GM19324 (cell line): ENCODE data around the gene DDB1.

ENCODE experiments used
- ATAC-seq: cut with Tn5 transposase; IDR thresholded peaks from one replicate; pipeline ENCODE4 v1.9.1; 2021; ENCODE audit warnings: mild to moderate bottlenecking, moderate library complexity; ENCODE audit not compliant: unreplicated experiment, low FRiP score

DDB1 gene

GRCh38 chr11:61337706-61338470 is 5.0 kb upstream of the DDB1 start:
- ATAC-seq, result no peak

DNA sequence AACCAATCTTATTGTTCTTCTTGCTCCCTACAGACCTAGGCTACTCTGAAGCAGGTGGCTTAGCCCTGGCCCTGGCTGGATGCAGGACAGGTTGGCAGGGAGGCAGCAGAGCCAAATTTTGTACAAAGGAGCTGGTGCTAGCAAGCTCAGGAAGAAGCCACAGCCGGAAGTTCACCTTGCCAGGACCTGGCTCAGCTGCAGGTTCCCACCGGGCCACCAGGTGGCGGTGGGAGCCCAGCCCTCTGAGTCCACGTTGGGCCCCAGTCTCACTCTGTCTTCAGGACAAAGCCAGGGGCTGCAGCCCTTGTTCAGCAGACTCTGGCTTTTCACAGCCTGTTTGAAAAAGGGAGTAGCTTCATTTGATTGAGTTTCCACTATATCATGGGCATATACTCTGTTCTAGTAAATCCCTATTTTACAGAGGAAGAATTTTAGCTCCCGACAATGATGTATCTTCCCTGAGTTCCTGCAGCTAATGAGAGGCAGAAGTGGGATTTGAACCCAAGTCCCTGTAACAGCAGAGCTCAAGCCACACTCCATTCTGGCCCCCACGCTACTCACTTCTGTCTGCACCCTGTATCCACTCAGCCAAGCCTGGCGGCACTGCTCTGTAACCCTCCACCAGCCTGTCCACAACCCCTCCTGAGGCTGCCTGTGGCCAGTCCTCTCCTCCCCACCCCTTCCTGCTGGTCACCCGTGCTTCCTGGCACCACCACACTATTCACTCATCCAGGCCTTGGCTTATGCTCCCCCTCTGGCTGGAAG is 3.4 kb upstream of the DDB1 start:
- no peak for ATAC-seq

GRCh38 chr11:61335355-61335710 is 2.4 kb upstream of the DDB1 start:
- no peak for ATAC-seq

DNA sequence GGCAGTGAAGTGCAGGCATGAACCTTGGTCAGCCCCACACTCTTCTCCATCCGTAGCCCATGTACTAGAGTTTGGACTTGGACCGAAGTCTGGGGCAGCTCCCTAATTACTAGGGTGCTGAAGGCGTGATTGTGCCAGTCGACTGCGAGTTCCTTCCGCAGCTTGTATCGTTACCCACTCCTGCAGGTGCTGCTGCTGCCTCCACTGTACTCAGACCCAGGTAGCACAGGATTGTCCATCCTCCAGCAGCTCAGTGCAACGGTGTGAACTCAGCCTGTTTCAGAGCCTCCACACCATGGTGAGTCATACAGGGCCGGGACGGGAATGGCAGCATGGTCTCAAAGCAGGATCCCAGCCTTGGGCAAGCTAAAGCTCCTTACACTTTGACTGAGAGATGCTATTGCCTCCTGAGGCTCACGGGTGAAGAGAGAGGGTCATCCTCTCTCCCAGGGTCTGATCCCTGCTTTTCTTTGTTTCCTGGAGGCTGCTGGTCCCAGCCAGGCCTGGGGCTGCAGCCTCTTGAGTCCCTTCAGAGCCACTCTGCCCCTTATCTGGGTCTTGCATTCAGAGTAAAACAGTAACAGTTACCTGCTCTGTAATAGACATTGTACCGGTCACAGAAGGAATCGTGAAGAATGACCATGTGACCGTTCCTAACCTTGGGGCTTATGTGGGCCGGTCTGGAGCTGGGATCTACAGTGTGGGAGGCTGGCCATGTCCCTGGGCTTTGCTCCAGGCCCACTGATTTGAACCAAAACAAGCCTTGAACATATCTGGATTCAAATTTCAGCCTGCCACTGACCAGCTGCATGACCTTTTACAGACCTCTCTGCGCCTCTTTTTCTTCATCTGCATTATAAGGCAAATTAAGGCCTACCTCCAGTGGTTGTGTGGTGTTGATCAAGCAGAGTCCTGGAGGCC is 1.8 kb upstream of the DDB1 start:
- no peak for ATAC-seq

DNA sequence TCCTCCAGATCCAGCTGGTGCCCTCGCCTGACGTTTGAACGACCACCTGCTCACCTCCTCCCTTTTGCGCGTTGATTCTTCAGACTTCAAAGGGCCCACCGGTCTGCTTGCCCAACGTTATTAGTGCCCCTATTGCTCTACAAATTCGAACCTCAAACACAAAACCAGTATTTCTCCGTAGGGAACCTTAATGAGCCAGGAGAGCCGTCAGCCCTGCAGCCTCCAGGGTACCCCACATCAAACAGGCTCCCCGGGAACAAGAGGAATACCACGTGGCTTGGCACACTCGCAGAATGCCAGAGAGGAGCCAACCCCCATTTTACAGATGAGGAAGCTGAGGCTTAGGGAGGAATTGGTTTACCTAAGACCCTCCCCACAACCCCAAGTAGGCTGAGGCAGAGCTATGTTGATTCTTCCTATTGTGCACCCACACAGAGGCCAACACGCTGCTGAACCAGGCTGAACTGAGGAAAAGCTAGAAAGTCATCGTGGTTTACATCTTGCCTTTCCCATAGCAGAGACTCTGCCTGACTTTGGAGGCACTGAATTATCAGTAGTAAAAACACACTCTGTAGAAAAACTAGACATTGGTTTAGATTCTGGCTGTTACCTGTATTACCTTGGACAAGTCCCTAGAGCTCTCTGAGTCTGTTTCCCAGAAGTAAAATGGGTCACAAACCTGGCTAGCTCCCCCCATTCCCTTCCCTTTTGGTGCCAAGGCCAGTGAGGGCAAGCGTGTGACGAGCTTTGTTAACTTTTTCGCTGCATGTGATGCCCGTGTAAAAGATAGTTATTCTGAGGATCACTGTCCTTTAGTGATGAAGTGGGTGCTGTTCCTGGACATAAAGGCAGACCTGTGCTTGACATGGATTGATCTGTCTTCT is 887 bp upstream of the DDB1 start:
- ATAC-seq, result no peak

DNA sequence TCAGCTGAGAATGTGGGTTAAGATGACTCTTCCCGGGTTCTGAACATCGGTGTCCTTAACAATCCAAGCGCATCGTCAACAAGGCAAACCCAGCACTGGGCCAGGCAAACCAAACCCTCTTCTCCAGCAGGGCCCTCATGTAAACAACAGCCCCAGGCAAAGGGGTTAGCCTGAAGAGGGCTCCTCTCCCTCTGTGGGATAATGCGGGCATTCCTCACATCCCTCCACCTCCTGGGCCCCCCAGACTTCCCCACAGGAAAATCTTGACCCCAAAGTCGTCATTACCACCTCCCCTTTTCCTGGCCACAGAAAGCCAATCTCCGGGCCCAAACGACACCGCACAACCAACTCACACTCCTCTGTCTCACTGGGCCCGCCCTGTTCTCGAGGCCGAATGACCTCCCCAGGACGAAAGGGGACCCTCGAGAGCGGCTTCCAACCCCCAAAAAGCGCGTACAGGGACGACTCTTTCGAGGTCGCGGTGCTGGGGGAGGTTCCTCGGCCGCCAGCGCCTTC is 566 bp downstream of the DDB1 start:
- ATAC-seq, result no peak

DNA sequence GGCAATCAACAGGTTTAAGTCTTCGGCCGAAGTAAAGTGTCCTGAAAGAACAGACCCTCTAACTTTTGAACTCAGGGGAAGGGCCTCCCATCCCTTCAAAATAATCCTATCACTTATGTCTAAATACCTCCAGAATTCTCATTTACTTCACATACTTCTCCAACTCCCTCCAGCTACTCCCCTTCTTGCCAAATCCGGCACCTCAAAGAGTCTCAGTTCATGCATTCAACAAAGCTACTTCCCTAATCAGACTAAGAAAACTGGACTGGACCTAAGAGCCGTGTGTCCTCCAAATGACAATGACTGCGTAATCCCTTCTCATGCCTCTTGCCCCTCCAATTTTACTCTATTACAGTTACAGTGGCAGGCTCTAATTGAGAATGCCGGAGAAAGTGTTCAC is 1.3 kb downstream of the DDB1 start:
- ATAC-seq, result no peak

- no peak for ATAC-seq
Measured at GRCh38 chr11:61329871-61330270, 3.0 kb downstream of the DDB1 start.

- no peak for ATAC-seq
Measured at GRCh38 chr11:61328351-61328750, 4.6 kb downstream of the DDB1 start.

- ATAC-seq, result no peak
Measured at GRCh38 chr11:61327669-61328071, 5.2 kb downstream of the DDB1 start.

GRCh38 chr11:61325649-61326414 is 7.1 kb downstream of the DDB1 start:
- no peak for ATAC-seq

- no peak for ATAC-seq
Measured at GRCh38 chr11:61315260-61315659, 17.6 kb downstream of the DDB1 start.

- ATAC-seq, result no peak
Measured at GRCh38 chr11:61310749-61311148, 22.2 kb downstream of the DDB1 start.

DNA sequence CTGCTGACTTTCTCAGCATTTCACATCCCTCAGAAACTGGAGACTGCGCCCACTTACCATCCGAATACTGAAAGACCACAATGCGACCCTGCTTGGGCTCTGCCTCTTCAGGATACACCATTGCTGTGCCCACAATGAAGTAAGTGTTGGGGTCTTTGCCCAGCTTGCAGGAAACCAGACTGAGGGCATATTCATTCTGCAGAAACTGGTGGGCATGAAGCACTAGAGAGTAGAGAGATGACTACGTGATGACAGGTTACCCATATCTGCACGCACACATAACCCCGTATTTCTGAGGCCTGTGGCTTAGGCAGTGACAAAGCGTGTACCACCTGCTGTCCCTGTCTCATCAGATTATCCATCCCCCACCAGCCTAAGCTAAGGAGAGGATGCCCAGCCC is 23.2 kb downstream of the DDB1 start:
- no peak for ATAC-seq

DNA sequence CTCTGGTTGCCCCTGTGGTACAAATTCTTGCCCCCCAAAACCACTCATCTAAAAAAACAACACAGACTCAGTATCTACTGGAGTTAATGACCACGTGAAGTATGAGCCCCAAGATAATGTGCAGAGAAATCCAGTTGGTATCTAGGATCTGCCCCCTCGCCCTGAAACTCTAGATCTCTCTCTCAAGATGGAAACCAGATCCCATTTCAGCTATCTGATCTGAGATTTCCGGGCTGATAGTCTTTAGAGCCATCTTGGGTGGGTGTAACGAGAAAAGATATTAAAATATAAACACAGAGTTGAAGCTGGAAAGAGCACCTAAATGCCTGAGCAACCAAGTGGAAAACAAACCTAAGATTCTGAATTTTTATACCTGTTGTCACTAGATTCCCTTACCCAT is 23.8 kb downstream of the DDB1 start:
- ATAC-seq, result no peak

DNA sequence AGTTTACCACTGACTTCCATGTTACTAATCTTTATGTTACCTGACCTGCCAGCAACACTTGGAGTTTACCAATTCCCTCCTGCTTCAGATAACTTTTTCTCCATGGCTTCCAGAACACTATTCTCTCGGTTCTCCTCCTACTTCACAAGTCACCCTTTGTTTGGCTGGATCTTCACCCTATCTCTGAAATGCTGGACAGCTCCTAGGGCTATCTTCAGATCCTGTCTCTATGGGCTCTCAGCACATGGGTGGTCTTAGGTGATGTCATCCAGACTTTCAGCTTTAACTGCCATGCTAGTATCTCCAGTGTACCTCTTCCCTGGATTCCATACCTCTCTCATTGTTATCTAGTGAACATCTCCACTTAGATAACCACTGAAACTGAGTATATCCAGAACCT is 25.6 kb downstream of the DDB1 start:
- ATAC-seq, result no peak

- ATAC-seq, result no peak
Measured at GRCh38 chr11:61306221-61306620, 26.7 kb downstream of the DDB1 start.

GRCh38 chr11:61305417-61305816 is 27.5 kb downstream of the DDB1 start:
- ATAC-seq, result no peak

DNA sequence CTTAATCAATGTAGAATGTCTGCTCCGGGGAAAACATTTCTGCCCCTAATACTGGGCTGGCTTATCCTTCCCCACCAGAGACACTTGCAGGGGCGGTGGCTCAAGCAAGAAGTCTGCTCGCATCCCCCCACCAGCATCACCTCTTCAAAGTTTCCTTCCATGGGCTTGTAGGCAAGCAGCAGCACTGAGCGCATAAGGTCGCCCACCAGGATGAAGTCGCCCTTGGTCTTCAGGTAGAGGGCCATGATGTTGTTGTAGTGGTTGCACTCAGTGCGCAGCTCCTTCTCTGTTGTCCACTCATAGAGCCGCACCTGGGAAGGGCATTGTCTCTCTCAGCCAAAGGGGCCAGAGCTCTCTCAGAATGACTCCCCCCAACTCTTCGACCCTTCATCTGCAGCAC is 29.2 kb downstream of the DDB1 start:
- no peak for ATAC-seq
